ENCODE data around the gene RNF128. TPM values are rescaled to one million over a fixed set of nuclear protein-coding genes. Genes with fewer than 3 reads are reported as not detected.

Gene RNF128, protein sequence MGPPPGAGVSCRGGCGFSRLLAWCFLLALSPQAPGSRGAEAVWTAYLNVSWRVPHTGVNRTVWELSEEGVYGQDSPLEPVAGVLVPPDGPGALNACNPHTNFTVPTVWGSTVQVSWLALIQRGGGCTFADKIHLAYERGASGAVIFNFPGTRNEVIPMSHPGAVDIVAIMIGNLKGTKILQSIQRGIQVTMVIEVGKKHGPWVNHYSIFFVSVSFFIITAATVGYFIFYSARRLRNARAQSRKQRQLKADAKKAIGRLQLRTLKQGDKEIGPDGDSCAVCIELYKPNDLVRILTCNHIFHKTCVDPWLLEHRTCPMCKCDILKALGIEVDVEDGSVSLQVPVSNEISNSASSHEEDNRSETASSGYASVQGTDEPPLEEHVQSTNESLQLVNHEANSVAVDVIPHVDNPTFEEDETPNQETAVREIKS
- not detected for total RNA-seq

GRCh38 chrX:106726485-106727437 lies at the start of gene RNF128:
Gene RNF128, plus strand, starts transcription at chrX:106726701. Its CDS starts 213 bp downstream, at chrX:106726914.
- ChIA-PET POLR2A (no interaction called here), CTCF (no interaction called here)

DNA sequence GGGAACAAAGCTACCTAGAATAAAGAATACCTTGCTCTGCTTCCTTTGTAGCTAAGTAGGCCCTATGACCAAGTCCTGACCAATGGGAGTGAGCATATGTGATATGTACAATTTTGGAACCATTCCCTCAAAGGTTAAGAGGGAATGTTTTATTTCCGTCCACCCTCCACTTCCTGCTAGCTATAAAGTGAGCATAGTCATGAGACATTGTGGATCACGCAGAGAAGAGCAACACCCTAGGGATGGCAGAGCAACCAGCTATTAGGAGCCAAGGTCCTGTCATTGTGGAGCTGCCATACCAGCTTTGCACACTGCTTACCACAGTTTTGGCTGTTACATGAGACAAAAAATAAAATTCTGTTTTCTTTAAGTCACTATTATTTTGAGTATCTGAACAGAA lies 45.8 kb upstream of the RNF128 start:
- ChIA-PET POLR2A (no interaction called here), CTCF (interaction anchor here (0.6 kb wide), 1 partner anchor 307 kb away, joined by 3 read pairs; no protein-coding TSS in a partner anchor)

GRCh38 chrX:106684207-106684606 lies 42.3 kb upstream of the RNF128 start:
- CTCF ChIA-PET, result no interaction called here
- POLR2A ChIA-PET, result no interaction called here

GRCh38 chrX:106692425-106693065 lies 34.0 kb upstream of the RNF128 start:
- ChIA-PET POLR2A (no interaction called here), CTCF (no interaction called here)

DNA sequence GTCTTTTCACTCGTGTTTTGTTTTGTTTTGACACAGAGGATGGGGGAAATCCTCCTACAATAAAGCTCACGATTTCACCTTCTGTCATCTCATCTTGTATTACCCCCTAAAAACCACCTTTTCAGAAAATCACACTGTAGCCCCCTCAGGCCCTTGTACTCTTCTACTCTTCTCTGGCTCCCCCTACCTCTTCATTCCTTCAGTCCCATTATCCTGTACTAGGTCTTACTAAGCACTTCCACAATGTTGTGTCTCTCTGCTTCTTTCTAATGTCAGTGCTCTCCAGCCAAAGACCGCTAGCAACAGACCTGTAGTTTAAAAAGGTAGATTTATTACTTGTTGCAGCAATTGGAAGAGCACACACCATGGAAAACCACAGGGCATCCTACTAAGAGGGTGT lies 30.0 kb upstream of the RNF128 start:
- POLR2A ChIA-PET, result no interaction called here

DNA sequence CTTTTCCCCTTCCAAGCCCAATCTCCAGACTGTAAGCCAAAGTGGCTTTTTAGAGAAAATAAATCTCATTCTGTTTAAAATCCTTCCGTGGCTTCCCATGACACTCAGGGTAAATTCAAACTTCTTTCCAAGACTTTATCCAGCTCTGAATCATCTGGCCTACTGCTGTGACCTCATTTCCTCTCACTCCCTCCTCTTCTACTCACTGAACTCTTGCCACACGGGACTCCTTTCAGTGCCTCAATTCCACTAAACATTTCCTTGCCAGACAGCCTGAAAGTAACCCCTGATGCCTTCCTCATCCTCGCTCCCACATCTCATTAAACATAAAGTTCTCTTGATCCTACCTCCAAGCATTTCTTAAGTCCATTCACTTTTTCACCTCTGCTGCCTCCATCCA lies 27.8 kb upstream of the RNF128 start:
- ChIA-PET CTCF (no interaction called here), POLR2A (no interaction called here)

More for the DNA sequence above, 30.0 kb upstream of the RNF128 start:
- CTCF ChIA-PET, result no interaction called here

DNA sequence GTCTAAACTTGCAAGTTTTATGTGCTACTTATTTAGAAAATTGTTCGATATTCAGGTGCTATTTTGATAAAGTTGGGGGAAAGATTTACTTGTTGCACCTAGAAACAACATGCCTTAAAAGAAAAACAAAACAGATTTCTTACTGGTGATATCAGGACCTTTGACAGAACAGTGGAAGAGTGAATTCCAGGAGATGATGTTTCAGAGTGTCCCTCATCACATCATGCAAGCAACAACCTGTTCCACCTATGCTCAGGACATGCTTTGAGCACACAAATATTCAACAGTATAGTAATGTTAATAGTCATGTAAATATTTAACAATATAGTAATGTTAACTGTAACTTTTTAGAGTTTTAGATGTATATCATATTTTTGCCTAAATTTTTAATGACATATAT lies 23.9 kb upstream of the RNF128 start:
- CTCF ChIA-PET, result no interaction called here
- POLR2A ChIA-PET, result no interaction called here

GRCh38 chrX:106706466-106706865 lies 20.0 kb upstream of the RNF128 start:
- ChIA-PET POLR2A (no interaction called here), CTCF (no interaction called here)

- POLR2A ChIA-PET, result no interaction called here
- CTCF ChIA-PET, result no interaction called here
Measured at GRCh38 chrX:106707771-106708454, 18.6 kb upstream of the RNF128 start.

GRCh38 chrX:106710771-106711170 lies 15.7 kb upstream of the RNF128 start:
- ChIA-PET POLR2A (no interaction called here), CTCF (no interaction called here)

- ChIA-PET POLR2A (no interaction called here), CTCF (no interaction called here)
Measured at GRCh38 chrX:106711375-106711774, 15.1 kb upstream of the RNF128 start.

DNA sequence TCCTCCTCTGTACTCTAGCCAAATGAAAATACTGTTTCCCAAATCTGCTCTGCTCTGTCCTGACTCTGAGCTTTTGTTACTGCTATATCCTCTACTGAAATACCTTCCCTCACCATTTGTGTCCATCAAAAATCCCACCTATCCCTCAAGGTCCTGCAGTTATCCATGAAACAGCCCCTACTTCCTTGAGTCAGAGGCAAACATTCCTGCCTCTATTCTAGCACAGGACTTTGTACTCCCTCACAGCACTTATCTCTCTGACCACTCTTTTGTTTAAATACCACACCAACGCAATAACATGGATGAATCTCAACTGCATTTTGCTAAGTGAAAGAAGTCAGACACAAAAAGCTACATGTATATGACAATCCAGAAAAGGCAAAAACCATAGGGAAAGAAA lies 10.5 kb upstream of the RNF128 start:
- CTCF ChIA-PET, result no interaction called here
- POLR2A ChIA-PET, result no interaction called here

DNA sequence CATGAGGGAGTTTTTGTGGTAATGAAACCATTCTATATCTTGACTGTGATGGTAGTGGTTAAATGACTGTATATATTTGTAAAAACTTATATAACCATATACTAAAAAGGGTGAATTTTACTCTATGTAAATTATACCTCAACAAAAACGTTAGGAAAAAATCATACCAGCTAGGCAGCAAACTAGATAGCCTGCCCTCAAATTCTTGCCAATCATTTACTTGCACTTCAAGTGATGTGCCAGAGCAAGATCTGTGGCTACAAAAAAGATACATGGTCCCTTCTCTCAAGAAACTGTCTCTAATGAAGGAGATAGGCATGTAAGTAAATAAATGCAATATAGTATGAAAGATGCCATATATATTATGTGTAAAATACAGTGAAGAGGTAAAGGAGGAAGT lies 10.0 kb upstream of the RNF128 start:
- CTCF ChIA-PET, result no interaction called here
- POLR2A ChIA-PET, result no interaction called here

DNA sequence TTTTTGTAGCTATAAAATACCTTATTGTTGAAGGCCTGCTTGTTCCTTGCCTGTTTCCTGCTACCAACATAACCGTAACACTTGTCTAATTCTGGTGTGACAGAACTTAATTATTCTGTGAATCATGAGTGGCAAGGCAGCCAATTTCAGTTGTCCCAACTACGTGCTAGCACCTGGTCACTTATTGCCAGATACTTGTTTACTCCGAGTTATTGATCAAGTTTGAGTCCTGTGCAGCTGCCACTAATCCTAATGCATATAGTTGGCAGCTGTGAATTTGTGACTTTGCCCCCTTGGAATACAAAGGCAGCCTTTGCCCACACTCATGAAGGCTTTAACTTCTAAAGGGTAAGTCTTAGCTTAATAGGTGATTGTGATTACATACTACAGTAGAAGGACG lies 7.8 kb upstream of the RNF128 start:
- CTCF ChIA-PET, result no interaction called here
- POLR2A ChIA-PET, result no interaction called here

DNA sequence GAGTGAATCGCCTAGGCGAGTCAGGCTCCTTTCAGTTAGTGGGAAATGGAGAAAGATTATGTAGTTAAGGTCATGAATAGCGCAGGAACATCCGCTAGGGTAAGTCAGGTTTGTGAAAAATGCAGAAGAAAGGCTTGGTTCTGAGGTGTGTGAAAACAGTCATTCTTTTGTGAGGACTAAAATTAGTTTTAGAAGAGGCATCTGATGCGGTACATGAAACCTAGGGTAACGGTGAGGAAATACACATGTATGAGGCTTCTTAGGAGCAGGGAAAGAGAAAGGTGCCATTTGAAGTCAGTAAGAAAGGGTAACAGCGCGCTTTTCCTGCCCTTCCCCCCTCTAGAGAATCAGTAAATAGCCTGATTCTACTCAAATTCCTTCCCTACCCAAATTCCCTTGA lies 570 bp upstream of the RNF128 start:
- POLR2A ChIA-PET, result no interaction called here
- CTCF ChIA-PET, result no interaction called here

- POLR2A ChIA-PET, result no interaction called here
- CTCF ChIA-PET, result no interaction called here
Measured at GRCh38 chrX:106728337-106728736, 1.8 kb downstream of the RNF128 start.

DNA sequence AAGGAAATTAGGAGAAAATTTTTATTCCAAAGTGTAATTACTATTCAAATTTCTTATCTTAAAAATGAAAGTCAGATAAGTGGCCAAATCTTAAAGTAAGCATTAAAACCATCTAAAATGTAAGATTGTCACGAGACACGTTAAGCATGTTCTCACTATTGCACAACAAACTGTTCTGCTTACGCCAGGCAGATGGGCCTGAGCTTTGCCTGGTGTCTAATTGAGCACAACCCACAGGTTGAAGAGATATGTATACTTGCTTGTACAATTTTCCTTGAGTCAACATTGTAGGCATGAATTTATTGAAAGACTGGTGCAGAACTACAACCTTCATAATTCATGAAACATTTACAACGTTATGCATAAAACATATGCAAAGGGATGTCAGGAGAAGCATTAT lies 3.9 kb downstream of the RNF128 start:
- ChIA-PET POLR2A (no interaction called here), CTCF (no interaction called here)

DNA sequence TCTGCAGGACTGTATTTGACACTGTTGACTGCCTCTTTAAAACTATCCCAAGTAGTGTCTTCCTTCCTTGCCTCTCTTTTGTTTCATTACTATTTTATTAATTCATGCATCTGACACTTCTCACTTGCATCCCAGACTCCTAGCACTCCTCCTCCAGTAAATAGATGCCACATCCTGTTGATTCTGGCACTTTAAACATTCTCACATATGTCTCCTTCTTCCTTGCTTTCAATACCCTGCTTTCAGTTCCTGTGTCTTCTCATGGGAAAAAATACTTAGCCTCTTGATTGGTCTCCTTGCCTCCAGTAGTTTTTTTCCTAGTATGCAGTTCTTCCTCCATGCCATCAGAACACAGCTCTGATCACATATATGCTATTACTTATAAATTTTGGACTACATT lies 5.1 kb downstream of the RNF128 start:
- ChIA-PET POLR2A (no interaction called here), CTCF (no interaction called here)

DNA sequence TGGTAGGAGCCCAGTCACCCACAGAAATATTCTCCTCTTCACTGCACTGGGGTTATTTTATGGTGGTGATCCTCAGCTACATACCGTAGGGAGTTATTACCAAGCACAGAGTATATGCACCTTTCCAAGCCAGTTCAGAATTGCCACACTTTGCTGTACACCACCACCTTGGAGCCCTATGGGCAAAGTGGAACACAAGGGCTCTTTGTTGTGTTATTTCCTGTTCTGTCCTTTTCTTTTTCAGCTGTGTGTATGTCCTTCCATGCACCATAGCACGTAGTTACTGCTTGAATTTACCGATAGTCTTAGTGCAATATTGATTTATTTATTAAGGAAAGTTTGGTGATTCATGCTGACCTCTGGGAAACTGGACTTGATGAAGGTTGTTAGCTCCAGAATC lies 8.3 kb downstream of the RNF128 start:
- POLR2A ChIA-PET, result no interaction called here
- CTCF ChIA-PET, result no interaction called here

GRCh38 chrX:106740193-106740780 lies 13.8 kb downstream of the RNF128 start:
- ChIA-PET POLR2A (no interaction called here), CTCF (no interaction called here)
